Right renal cortex interstitium (tissue), 3 donors: Measurements from ENCODE around the gene HSPB1. TPM values are rescaled to one million over a fixed set of nuclear protein-coding genes. Genes with fewer than 3 reads are reported as not detected.

Source experiments
- polyA plus RNA-seq, 3 donors: library from polyadenylated mRNA; unstranded; fragments of 120-200 nt; gene quantifications; one replicate each; pipeline ENCODE4 v1.2.1, GENCODE V29; 2013; ENCODE audit not compliant: insufficient read length in 3 of 3

HSPB1 gene
- polyA plus RNA-seq, 3 donors = 112 to 172 (median 132) TPM

Other genes with a start within 250 kb of the HSPB1 start
- gene SRRM3, start 100.8 kb upstream of the HSPB1 start, polyA plus RNA-seq = 1 to 10 TPM in 2 of 3 donors, under 1 TPM in 1; 0.86 to 2.3 (median 1.1) TPM
- 100 to 1,000 TPM; 128 to 134 (median 130) TPM for gene YWHAG, start 56.3 kb downstream of the HSPB1 start, polyA plus RNA-seq
- 1 to 10 TPM; 3.1 to 6.5 (median 5.5) TPM for gene SSC4D, start 107.0 kb downstream of the HSPB1 start, polyA plus RNA-seq
- gene ZP3, start 122.3 kb downstream of the HSPB1 start, polyA plus RNA-seq = 10 to 100 TPM in 1 of 3 donors, 1 to 10 TPM in 2; 2.1 to 10.1 (median 2.5) TPM
- 1 to 10 TPM; 5.4 to 6.4 (median 6.2) TPM for gene DTX2, start 159.0 kb downstream of the HSPB1 start, polyA plus RNA-seq
- 1 to 10 TPM in 2 of 3 donors, under 1 TPM in 1; 0.17 to 1.9 (median 1.4) TPM for gene UPK3B, start 207.9 kb downstream of the HSPB1 start, polyA plus RNA-seq
- 1 to 10 TPM; 1.0 to 1.8 (median 1.3) TPM for gene SPDYE16, start 240.6 kb downstream of the HSPB1 start, polyA plus RNA-seq